OCI-M1 (cell line): ENCODE results near the gene AMZ2.
A peak's percentile ranks its signal among the peaks of the same experiment; 100 is the strongest.
"Not testable (repeated sequence)": the region's sequence is repeated elsewhere in the genome, so short reads cannot be mapped to it uniquely, and the experiment has no call there.

ENCODE experiments used
- DNase-seq: peaks from one replicate; lab custom pipeline; 2025; lab: John Stamatoyannopoulos, UW

AMZ2 gene

DNA sequence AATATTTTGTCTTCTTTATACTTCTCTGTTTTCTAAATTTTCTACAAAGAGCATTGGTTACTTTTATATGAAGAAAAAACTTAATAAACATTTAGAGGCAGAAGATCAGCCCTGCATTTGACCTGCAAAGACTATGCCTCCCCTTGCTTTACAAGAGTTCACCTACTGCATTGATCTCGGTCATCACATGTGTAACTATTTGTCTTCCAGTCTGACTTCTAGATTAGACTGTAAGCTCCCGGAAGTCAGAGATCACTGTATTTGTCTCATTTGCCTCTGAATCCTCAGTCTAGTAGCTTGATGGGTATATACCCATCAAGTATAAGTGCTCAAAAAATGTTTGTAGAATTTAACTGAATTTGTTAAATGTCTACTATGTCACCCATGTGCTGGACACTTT is 27.7 kb upstream of the AMZ2 start:
- not testable (repeated sequence) for DNase-seq

DNA sequence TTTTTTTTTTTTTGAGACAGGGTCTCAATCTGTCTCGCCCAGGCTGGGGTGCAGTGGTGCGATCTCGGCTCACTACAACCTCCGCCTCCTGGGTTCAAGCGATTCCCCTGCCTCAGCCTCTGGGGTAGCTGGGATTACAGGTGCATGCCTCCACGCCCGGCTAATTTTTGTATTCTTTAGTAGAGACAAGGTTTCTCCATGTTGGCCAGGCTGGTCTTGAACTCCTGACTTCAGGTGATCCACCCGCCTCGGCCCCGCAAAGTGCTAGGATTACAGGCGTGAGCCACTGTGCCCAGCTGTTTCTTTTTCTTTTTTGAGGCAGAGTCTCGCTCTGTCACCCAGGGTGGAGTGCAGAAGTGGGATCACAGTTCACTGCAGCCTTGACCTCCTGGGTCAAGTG is 27.1 kb upstream of the AMZ2 start:
- DNase-seq: not testable (repeated sequence)

DNA sequence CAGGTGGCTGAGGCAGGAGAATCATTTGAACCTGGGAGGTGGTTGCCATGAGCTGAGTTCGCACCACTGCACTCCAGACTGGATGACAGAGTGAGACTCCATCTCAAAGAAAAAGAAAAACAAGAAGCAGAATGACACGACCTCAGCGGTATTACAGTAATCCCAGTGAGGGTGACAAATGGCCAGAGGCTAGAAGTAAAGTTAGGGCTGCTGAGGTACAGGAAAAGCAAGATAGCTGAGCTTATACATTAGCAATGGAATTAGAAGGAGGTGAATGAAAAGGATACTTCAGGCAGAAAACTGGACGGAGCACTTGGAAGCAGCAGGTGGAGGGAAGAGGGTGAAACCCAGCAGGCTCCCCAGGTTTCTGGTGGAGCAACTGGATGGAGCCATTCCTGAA is 26.1 kb upstream of the AMZ2 start:
- no peak for DNase-seq

DNA sequence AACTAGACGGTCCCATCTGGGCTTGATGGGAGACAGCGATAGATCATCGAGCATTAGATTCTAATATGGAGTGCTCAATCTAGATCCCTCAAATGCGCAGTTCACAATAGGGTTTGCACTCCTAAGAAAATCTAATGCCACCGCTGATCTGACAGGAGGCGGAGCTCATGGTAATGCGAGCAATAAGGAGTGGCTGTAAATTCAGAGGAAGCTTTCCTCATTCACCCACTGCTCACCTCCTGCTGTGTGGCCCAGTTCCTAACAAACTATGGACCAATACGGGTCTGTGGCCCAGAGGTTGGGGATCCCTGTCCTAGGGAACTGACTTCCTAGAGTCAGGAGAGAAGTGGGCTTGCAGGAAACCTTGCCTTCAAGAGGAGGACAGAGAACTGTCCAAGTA is 25.2 kb upstream of the AMZ2 start:
- no peak for DNase-seq

DNA sequence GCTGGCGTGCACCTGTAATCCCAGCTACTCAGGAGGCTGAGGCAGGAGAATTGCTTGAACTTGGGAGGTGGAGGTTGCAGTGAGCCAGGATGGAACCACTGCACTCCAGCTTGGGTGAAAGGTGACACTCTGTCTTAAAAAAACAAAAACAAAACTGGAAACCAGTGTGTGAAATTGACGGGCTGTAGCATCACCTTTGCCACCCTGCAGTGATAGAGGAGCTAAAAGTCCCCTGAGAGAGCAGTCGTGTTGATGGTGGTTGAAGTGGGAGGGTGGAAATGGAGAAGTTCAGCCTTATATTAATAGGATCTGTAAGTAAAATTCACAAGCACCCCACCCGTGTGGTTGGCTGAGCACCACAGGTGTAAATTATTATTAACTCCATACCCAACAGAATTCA is 22.8 kb upstream of the AMZ2 start:
- not testable (repeated sequence) for DNase-seq

DNA sequence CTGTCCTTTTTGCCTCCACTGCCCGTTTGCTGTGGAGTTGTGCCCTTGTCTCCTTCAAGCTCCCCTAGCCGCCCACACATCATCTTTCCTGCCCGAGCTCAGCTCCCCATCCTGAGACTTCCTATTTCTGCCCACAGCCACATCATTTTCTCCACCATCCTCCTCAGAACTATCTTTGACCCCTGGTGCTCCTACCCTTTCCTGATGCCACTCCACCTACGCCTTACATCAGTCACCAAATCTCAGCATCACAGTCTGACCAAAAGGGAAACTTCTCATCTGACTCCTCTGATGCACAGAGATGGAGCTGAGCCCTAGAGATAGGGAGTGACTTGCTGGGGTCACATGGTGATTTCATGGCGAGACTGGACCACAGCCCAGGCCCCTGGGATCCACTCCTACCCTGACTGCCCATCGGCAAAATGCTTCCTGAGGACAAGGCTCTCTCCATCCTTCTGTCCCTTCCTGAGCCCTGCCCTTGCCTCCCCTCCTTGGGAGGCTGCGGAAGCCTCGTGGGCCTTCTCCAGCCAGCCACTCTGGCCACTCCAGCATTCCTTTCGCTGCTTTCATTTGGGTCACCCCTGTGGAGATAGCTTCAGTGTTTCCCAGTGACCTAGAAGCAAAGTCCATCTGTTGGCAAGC is 19.7 kb upstream of the AMZ2 start:
- not testable (repeated sequence) for DNase-seq

DNA sequence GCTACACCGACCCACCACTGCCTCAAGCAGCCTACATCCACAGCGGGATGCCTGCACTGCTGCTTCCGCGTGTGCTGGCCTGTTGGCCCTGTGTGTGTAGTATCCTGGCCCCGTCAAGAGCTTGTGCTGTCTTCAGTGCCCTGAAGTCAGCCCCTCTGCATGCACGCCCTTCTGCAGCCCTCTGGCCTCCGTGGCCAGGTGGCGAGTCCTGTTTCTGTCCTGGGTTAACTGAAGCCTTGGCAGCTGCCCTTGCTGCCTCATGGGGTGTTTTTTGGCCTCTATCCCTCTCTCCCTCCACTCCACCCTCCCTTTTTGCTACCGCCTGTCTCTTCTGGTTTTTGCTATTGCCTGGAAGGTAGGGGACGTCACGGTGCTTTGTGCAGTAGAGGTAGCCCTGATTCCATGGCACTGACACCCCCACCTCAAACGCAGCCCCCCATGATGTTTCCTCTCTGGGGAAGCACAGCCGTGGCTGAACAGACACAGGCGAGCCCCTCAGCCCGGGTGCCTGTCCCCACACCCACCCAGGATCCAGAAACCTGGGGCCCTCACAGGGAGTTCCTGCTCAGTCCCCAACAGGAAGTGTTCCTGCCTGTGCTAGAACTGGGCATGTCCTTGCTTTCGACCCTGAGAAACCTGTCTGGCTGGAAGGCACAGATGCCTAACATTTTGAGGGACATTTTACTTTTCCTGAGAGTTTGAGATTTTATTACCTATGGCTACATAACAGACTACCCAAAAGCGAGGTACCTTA is 18.8 kb upstream of the AMZ2 start:
- no peak for DNase-seq

DNA sequence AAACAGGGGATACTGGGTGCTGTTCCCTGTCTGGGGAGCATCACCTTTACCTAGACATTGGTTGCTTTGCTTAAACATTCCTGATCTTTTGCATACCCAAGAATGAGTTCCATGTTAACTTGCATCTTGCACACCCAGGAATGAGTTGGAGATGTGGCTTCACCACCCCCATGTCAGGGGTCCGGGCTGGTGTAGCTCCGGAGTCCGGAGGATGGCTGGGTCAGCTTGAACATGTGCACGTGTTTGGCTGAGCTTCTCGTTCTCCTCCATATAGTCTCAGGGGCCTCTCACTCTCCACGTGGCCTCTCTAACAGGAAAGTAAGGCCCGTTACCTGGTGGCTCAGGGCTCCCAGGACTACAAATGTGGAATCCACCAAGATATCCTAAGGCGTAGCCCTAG is 18.2 kb upstream of the AMZ2 start:
- no peak for DNase-seq

DNA sequence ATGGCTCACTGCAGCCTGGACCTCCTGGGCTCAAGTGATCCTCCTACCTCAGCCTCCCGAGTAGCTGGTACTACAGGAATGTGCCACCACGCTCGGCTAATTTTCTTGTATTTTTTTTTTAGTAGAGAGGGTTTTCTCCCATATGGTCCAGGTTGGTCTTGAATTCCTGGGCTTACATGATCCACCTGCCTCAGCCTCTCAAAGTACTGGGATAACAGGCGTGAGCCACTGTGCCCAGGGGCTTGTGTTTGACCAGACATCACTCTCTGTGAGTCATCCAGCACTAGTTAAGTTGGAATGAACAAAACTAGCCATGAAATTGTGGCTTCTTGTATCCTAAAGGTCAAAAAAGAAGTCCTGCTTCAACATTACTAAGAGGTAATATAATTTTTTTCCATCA is 16.7 kb upstream of the AMZ2 start:
- DNase-seq: not testable (repeated sequence)

DNA sequence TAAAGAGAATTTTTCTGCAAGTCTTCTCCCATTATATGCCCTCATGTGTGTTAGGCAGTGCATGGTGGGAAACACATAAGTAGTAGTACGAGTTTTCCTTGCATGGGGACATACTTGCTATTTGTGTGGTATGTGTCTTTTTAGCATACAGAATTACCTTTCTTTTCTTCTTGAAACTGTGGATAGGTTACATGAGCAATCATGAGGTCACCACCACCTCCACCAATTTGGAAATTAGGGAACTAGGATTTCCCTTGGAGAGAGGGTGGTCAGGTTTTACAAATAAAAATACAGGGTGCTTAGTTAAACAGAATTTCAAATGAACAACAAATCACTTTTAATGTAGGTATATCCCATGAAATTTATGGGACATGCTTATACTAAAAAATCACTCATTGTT is 16.3 kb upstream of the AMZ2 start:
- DNase-seq: no peak

DNA sequence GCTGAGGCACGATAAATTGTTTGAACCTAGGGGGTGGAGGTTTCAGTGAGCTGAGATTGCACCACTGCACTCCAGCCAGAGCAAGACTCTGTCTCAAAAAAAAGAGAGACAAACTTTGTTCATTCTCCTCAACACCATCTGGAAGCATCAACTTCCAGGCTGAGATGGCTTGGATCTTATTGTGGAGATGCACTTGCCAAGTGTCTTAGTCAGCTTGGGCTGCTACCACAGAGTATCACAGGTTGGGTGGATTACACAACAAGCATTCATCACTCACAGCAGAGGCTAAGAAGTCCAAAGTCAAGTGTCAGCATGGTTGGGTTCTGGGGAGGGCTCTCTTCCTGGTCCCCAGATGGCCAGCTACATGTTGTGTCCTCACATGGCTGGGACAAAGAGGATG is 15.1 kb upstream of the AMZ2 start:
- not testable (repeated sequence) for DNase-seq

DNA sequence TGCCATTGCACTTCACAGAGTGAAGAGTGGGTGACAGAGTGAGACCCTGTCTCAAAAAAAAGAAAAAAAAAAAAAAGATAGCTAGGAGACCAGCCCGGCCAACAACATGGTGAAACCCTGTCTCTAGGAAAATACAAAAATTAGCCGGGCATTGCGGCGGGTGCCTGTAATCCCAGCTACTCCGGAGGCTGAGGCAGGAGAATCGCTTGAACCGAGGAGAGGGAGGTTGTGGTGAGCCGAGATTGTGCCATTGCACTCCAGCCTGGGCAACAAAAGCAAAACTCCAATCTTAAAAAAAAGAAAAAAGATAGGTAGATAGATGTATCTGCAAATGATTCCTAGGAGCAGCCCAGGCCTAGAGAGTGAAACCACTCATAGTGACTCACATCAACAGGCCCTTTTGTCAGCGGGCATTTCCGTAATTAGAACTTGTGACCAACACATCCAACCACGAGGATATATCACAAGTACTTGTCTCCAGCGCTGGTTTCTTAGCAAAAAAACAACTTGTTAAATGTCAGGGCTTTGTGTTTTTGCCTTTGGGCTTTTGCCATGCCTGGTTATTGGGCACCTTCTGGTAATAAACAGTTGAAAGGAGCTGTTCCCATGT is 13.0 kb upstream of the AMZ2 start:
- peak; percentile 10 for DNase-seq

DNA sequence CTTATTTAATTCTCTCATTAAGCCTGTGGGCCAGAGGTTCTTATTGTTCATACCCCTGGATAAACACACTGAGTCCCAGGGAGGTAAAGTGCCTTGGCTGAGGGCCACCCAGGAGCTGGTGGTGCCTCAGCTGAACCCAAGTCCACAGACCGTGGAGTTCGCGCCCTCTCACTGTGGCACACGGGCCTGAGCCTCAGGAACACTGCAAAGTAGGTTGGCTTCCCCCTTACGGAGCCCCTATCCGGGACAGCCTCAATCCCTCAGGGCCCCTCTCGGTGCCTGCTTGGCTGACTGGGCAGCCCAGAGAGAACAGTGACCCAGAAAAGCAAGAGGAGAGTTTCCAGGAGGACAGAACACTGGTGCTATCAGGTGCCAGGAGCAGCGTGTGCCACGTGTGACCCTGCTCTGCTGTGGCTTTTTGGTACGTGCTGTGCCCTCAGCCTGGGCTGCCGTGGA is 12.5 kb upstream of the AMZ2 start:
- not testable (repeated sequence) for DNase-seq

DNA sequence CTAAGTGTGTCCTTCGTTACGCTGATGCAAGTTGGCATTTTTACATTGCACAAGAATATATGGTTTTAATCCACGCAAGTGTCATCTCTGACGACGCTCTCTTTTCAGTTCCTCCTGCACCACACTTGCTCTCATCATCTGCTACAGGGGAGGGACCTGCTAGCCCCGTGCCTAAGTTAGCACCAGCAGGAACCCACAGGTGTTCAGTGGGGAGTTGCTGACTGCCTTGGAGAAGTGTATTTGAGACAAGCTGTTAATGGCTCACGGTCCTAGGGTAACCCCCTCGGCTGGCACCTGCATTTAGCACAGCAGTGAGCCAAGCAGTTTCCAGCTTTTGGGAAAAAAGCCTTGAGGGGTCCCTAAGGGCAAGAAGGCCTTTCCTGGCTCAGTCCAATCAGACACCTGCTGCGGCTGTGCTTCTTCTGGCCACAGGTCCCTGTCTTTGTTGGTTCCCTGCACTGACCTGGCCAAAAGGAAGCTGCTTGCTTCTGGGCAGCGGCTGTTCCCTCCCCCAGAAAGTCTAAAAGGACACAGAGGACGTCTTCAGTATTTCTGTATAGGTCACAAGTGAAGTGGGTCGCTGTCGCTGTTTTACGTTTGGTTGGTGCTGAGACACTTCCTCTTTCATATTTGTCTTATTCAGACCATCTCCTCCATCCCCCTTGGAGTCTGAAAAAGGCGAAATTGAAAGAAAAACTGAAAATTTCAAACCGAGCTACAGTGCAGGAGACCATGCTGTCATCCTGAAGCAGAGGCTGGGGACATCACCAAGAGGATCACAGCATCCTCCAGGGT is 10.3 kb upstream of the AMZ2 start:
- peak; percentile 88 for DNase-seq

DNA sequence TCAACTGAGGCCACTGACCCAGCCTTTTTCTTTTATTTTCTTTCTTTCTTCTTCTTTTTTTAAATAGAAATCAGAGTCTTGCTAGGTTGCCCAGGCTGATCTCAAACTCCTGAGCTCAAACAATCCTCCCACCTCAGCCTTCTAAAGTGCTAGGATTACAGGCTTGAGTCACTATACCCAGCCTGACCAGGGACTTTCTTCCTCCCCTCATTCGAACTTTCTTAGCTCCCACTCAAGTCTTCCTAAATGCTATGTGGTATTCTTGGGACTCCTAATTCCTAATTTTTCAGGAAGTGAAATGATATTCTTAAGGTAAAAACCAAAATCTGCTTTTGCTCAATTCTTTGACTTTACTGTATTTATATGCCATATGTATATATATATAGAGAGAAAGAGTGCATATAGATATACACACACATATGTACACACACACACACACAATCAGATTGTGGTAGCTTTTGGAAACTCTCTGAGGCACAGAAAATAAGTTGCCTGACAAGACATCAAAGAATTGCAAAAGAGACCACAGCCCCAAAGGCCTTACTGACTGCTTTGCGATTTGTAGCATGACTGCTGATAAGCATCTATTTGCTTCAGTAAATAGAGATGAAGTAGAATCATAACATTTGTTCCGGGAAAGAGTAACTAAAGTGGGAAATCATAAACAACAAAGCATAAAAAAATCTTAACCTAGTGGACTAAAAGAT is 9.5 kb upstream of the AMZ2 start:
- peak; percentile 21 for DNase-seq

DNA sequence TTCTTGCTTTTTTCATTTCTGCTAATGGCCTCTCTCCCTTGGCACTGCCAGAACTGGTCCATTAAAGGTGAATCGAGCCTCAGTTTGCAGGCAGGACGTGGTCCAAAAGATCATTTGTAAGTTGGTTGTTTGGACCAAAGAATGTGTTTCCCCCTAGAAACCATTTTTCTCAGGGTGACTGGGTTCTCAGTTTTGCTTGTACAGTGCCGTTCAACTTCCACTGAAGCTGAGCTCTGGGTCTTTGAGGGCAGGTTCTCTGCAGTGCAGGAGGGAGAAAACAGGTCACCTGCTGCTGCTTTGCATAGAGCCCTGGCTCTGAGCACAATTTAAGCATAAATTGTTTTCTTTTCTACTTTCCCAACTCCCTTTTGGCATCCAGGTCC is 9.0 kb upstream of the AMZ2 start:
- no peak for DNase-seq

DNA sequence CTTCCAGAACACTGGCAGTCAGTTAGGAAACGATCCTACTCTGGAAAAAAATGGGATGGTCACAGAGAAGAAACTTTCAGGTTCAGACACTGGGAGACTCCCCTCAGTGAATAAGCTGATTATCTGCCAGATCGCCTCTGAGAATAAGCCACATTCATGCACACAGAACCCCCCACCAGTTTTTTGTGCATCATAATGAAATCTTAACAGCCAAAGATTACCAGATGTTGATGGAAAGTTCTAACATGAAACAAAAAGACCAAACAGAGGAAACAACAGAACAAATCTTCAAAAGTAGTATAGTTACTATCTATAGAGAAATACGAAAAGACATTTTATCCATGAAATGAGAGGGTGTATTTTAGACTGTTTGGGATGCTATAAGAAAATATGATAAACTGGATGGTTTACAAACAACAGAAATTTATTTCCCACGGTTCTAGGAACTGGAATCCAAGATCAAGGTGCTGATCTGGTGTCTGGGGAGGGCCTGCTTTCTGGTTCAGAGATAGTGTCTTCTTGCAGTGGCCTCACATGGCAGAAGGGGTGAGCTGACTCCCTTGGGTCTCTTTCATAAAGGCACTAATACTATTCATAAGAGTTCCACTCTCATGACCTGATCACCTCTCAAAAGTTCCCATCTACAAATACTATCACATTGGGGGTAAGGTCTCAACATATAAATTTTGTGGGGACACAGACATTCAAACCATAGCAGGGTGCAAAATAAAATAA is 8.0 kb upstream of the AMZ2 start:
- no peak for DNase-seq

DNA sequence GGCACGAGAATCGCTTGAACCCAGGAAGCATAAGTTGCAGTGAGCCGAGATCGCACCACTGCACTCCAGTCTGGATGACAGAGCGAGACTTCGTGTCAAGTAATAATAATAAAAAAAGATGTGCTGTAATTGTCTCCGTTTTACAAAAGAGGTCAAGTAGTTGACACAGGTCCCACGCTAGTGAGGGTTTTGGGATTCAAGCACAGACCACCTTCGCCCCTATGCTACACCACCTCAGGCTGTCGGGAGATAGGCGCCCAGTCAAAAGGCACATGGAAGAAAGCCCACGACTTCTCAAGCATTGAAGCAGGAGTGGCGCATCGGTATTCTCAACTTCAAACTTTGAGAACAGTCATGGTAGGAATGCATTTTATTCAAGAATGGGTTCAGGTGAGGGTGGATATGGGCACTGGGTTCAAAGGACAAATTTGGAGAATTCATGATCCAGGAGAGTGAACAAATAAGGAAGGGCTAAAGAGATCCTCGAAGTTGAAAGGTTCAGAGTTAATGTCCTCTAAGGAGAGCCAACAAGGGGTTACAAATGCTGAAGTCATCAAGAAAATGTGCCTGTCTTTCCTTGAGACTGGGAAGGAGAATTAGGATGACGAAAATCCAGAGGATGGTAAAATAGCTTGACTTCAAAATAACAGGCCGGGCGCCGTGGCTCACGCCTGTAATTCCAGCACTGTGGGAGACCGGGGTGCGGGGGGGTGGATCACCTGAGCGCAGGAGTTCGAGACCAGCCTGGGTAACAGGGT is 1.4 kb upstream of the AMZ2 start:
- no peak for DNase-seq

DNA sequence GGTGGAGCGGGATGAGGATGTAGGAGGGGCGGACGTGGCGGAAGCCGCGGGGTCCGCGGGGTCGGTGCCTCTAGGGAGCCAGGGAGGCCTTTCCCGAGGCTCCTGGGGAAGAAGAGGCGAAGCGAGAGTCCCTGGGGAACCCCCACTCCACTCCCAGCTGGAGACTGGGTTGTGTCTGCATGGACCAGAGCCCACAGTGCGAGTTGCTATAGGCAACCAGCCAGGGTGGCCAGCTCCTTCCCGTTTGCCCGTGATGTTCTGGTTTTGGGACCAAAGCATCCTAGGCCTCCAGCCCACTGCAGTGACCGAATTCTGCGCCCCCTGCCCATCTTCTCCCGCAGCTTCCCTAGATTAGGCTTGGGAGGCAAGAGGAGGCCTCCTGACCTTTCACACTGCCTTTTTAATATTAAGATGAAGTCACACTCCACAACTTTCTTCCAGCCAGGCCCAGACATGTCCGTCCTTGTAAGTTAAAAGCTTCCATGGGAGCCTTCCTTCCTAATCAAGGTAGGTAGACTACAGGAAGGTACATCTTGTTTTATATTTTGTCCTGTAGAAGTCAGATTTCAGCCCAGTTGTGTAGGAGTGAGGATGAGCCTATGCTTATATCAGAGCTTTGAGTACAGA is 469 bp downstream of the AMZ2 start:
- DNase-seq: peak; percentile 68

DNA sequence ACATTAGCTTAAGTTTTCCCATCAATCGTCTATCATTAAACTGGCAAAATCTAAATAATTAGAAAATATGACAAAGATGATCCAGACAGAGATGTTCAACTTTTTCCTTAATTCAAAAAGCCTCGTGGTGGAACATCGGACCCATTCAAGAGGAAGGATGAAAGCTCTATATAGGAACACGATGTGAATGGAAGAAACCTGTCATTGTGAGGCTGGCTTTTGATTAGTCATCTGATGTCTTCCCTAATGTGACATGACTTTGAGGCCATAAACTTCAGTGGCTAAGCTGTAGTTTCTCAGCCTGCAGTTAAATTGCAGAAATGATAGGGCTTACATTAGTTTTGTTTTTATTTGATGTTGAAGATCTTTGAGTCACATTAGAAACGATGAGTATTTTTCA is 1.0 kb downstream of the AMZ2 start:
- peak; percentile 42 for DNase-seq
